NK-92 (cell line): Measurements from ENCODE around the gene DHX16.

Experiments used
- DNase-seq: peaks from one replicate; lab custom pipeline; 2025; ENCODE audit not compliant: unreplicated experiment; lab: John Stamatoyannopoulos, UW

Gene DHX16

DNA sequence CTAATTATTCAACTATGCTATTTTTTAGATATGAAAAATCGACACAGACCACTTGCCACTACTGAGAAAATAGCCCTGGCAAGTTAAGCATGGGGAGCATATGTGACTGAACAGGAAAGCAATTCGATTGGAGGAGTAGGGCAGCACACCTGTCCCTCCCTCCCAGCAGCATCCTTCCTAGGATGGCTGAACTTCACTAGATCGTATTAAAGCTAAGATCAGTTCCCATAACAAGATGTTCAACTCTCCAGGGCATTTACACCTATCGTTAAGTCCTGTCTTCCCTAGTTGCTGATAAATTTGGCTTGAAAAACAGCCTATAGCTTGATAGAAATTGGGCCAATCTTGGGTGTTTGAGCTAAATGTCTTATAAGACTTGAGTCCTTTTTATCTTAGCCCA, 62.7 kb downstream of the DHX16 start:
- no peak for DNase-seq

DNA sequence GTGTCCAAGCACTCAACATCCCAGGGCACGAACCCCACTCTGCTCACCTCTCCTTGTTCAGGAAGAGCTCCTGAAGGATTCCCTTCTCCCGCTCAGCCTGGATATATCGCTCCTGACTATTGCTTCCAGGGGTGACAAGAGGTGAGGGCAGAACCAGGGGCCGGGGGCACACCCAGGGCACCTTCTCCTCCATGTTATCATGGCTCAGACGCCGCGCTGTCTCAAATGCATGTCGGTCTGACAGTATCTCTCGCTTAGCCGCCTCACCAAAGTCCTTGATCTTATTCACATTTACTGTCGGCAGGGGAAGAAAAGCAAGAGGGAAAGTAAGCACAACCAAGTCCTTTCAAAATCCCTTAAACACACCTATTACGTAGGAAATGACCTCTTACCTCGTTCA, 68.8 kb downstream of the DHX16 start:
- no peak for DNase-seq
